ENCODE results near the gene SIGLEC9. TPM values are rescaled to one million over a fixed set of nuclear protein-coding genes. Genes with fewer than 3 reads are reported as not detected.

SIGLEC9 gene
- total RNA-seq, 4 donors from 2014 or later: 0.62 to 9.2 (median 4.0) TPM

GRCh38 chr19:51084505-51084904 is 40.2 kb upstream of the SIGLEC9 start:
- Histone ChIP-seq H3K9me3 (no peaks in the 10 kb centered on the region), H3K4me3 (no peak overlapping the region), H3K36me3 (no peaks in the 10 kb centered on the region), H3K27ac (no peak overlapping the region), H3K27me3 (peaks cover 35% of the 10 kb centered on the region), H3K4me1 (no peaks in the 10 kb centered on the region)
- no peak for ATAC-seq
- TF ChIP-seq CTCF (IDR thresholded peaks at IDR 0.05) (no peak), POLR2AphosphoS5 (IDR thresholded peaks at IDR 0.05) (no peak), EP300 (IDR thresholded peaks at IDR 0.05) (no peak)
- 67 to 87% methylated on average over 4 to 5 of the region's 7 CpGs for WGBS, 2 donors (ENCODE audit: low coverage in 1 of 2)

- TF ChIP-seq CTCF (IDR thresholded peaks at IDR 0.05) (no peak), POLR2A (IDR thresholded peaks at IDR 0.05) (no peak), POLR2AphosphoS5 (IDR thresholded peaks at IDR 0.05) (no peak), EP300 (IDR thresholded peaks at IDR 0.05) (no peak)
- Histone ChIP-seq H3K9me3 (no peaks in the 10 kb centered on the region), H3K36me3 (no peaks in the 10 kb centered on the region), H3K4me1 (no peaks in the 10 kb centered on the region), H3K27me3 (peaks cover 23% of the 10 kb centered on the region), H3K27ac (no peak overlapping the region), H3K4me3 (no peak overlapping the region)
- no peak for ATAC-seq
- WGBS, 2 donors (ENCODE audit: low coverage in 1 of 2): 56 to 86% methylated on average over 1 to 4 of the region's 18 CpGs
Observed at GRCh38 chr19:51086153-51086850, 38.4 kb upstream of the SIGLEC9 start.

- no peak for ATAC-seq
- WGBS, 2 donors (ENCODE audit: low coverage in 1 of 2): 87 to 88% methylated on average over 3 to 6 of the region's 17 CpGs
- no peak overlapping the region for H3K4me3 ChIP-seq
Observed at GRCh38 chr19:51089786-51090185, 34.9 kb upstream of the SIGLEC9 start.

GRCh38 chr19:51090471-51090870 is 34.2 kb upstream of the SIGLEC9 start:
- 66 to 76% methylated on average over 4 to 6 of the region's 8 CpGs for WGBS, 2 donors (ENCODE audit: low coverage in 1 of 2)
- H3K27ac ChIP-seq: no peak overlapping the region
- H3K36me3 ChIP-seq: no peaks in the 10 kb centered on the region
- no peaks in the 10 kb centered on the region for H3K4me1 ChIP-seq
- H3K4me3 ChIP-seq: no peak overlapping the region
- TF ChIP-seq POLR2A (IDR thresholded peaks at IDR 0.05) (no peak), EP300 (IDR thresholded peaks at IDR 0.05) (no peak), POLR2AphosphoS5 (IDR thresholded peaks at IDR 0.05) (no peak), CTCF (IDR thresholded peaks at IDR 0.05) (no peak)
- ATAC-seq: no peak
- no peaks in the 10 kb centered on the region for H3K9me3 ChIP-seq
- no peaks in the 10 kb centered on the region for H3K27me3 ChIP-seq

More at GRCh38 chr19:51089786-51090185, 34.9 kb upstream of the SIGLEC9 start:
- TF ChIP-seq POLR2AphosphoS5 (IDR thresholded peaks at IDR 0.05) (no peak), CTCF (IDR thresholded peaks at IDR 0.05) (no peak), POLR2A (IDR thresholded peaks at IDR 0.05) (no peak), EP300 (IDR thresholded peaks at IDR 0.05) (no peak)
- H3K27ac ChIP-seq: no peak overlapping the region
- no peaks in the 10 kb centered on the region for H3K27me3 ChIP-seq
- H3K4me1 ChIP-seq: no peaks in the 10 kb centered on the region
- no peaks in the 10 kb centered on the region for H3K9me3 ChIP-seq
- no peaks in the 10 kb centered on the region for H3K36me3 ChIP-seq

GRCh38 chr19:51091126-51091525 is 33.6 kb upstream of the SIGLEC9 start:
- no peaks in the 10 kb centered on the region for H3K36me3 ChIP-seq
- 79 to 81% methylated on average over 3 to 10 of the region's 10 CpGs for whole genome bisulfite sequencing, 2 donors (ENCODE audit: low coverage in 1 of 2)
- H3K9me3 ChIP-seq: no peaks in the 10 kb centered on the region
- H3K27ac ChIP-seq: no peak overlapping the region
- H3K4me1 ChIP-seq: no peaks in the 10 kb centered on the region
- ATAC-seq: no peak
- TF ChIP-seq CTCF (IDR thresholded peaks at IDR 0.05) (no peak), POLR2A (IDR thresholded peaks at IDR 0.05) (no peak), POLR2AphosphoS5 (IDR thresholded peaks at IDR 0.05) (no peak), EP300 (IDR thresholded peaks at IDR 0.05) (no peak)
- no peaks in the 10 kb centered on the region for H3K27me3 ChIP-seq
- no peak overlapping the region for H3K4me3 ChIP-seq

Data from gastroesophageal sphincter (tissue), 4 donors.